B cell (primary cell): ENCODE data around the gene HTRA1. TPM values are rescaled to one million over a fixed set of nuclear protein-coding genes. Genes with fewer than 3 reads are reported as not detected.

Experiments
- ATAC-seq: fragments of 200-7000 bp; cut with Tn5 transposase; one replicate; pipeline ENCODE4 v1.10.0; 2021; ENCODE audit warnings: low read depth, mild to moderate bottlenecking, moderate number of reproducible peaks, moderate library complexity
- CTCF ChIA-PET: fragments of 350-600 bp; sonication (Branson Sonifier 250); formaldehyde crosslinking; loops from one replicate; lab custom pipeline; 2021; ENCODE audit warnings: antibody characterized with exemption, inconsistent platforms; lab: Charles Lee
- POLR2A ChIA-PET: fragments of 350-600 bp; sonication (Branson Sonifier 250); formaldehyde crosslinking; loops from one replicate; lab custom pipeline; 2021; ENCODE audit warnings: antibody characterized with exemption; lab: Charles Lee
- DNase-seq: peaks from one replicate; pipeline ENCODE4 v3.0.0; 2013
- H2AFZ ChIP-seq: 2 replicates; pipeline ENCODE4 v1.6.1; 2012; ENCODE audit warnings: mild to moderate bottlenecking, low read depth, low read length; ENCODE audit not compliant: insufficient read depth, poor library complexity, severe bottlenecking
- H3K27ac ChIP-seq, 2 donors: 1 replicate in 1 of 2; 2 replicates in 1 of 2; pipeline ENCODE4 v1.5.1; 2012 to 2013; ENCODE audit warnings: low read length in 2 of 2, mild to moderate bottlenecking in 2 of 2, moderate library complexity in 1 of 2
- H3K27me3 ChIP-seq, 4 experiments: fragments of 200-600 bp in 1 of 4; sonication (generic) in 1 of 4; replicated peaks in 1 of 4; 1 replicate in 2 of 4; 2 replicates in 2 of 4; pipeline versions ENCODE4 v1.6.1 to v1.7.0; 2013 to 2016; ENCODE audit warnings: low read length in 3 of 4, mild to moderate bottlenecking in 2 of 4, mixed read lengths in 1 of 4, moderate library complexity in 1 of 4; ENCODE audit not compliant: insufficient read depth in 4 of 4, control insufficient read depth in 3 of 4; ENCODE audit errors: control extremely low read depth in 1 of 4
- H3K36me3 ChIP-seq, 2 experiments: replicated peaks in 1 of 2; 1 replicate in 1 of 2; 2 replicates in 1 of 2; pipeline versions ENCODE4 v1.6.1 to v1.7.1; 2013; ENCODE audit warnings: low read length in 1 of 2; ENCODE audit not compliant: insufficient read depth in 2 of 2, control insufficient read depth in 1 of 2; ENCODE audit errors: control extremely low read depth in 1 of 2, extremely low read depth in 1 of 2
- H3K4me1 ChIP-seq, 2 donors: fragments of 200-600 bp in 1 of 2; sonication (generic) in 1 of 2; 1 replicate in 1 of 2; 2 replicates in 1 of 2; pipeline versions ENCODE4 v1.5.1 to v1.6.1; 2013 to 2017; ENCODE audit warnings: low read length in 2 of 2; ENCODE audit not compliant: control insufficient read depth in 2 of 2, insufficient read depth in 2 of 2
- H3K4me2 ChIP-seq: replicated peaks from 2 replicates; pipeline ENCODE3; 2012; ENCODE audit warnings: mild to moderate bottlenecking, low read depth, low read length; ENCODE audit not compliant: poor library complexity, severe bottlenecking
- H3K4me3 ChIP-seq, 5 experiments: fragments of 200-600 bp in 1 of 5; sonication (generic) in 1 of 5; 1 replicate in 3 of 5; 2 replicates in 2 of 5; pipeline versions ENCODE4 v1.5.1 to v1.7.0; 2011 to 2016; ENCODE audit warnings: low read length in 4 of 5, mild to moderate bottlenecking in 4 of 5, low read depth in 2 of 5, control low read depth in 1 of 5, moderate library complexity in 1 of 5; ENCODE audit not compliant: insufficient read depth in 1 of 5; ENCODE audit errors: control extremely low read depth in 1 of 5, extremely low read depth in 1 of 5
- H3K79me2 ChIP-seq: fragments of 200-600 bp; sonication (generic); one replicate; pipeline ENCODE4 v1.6.0; 2016; ENCODE audit warnings: low read length; ENCODE audit not compliant: control insufficient read depth, insufficient read depth
- H3K9ac ChIP-seq: fragments of 200-600 bp; sonication (generic); 2 replicates; pipeline ENCODE4 v1.6.1; 2017; ENCODE audit warnings: mild to moderate bottlenecking, low read length, moderate library complexity
- H3K9me3 ChIP-seq, 3 donors: one replicate each; pipeline versions ENCODE4 v1.6.1 to v1.7.1; 2013; ENCODE audit warnings: low read length in 2 of 3; ENCODE audit not compliant: control insufficient read depth in 2 of 3, insufficient read depth in 1 of 3; ENCODE audit errors: control extremely low read depth in 1 of 3
- H4K20me1 ChIP-seq: 2 replicates; pipeline ENCODE4 v1.6.0; 2012; ENCODE audit warnings: mild to moderate bottlenecking, low read length; ENCODE audit not compliant: insufficient read depth, control insufficient read depth, poor library complexity, severe bottlenecking
- H3K27ac Mint-ChIP-seq: one replicate; pipeline ENCODE4 v1.8.0; 2021; ENCODE audit warnings: mixed read lengths
- H3K27me3 Mint-ChIP-seq: one replicate; pipeline ENCODE4 v1.8.0; 2021; ENCODE audit warnings: mixed read lengths
- H3K4me1 Mint-ChIP-seq: one replicate; pipeline ENCODE4 v1.8.0; 2021; ENCODE audit warnings: mixed read lengths
- H3K4me3 Mint-ChIP-seq: one replicate; pipeline ENCODE4 v1.8.0; 2021; ENCODE audit warnings: mixed read lengths
- H3K9me3 Mint-ChIP-seq: one replicate; pipeline ENCODE4 v1.8.0; 2022; ENCODE audit warnings: mixed read lengths; ENCODE audit not compliant: insufficient read depth
- EZH2 ChIP-seq: IDR thresholded peaks from 2 replicates; pipeline ENCODE4 v1.6.1; 2012; ENCODE audit warnings: borderline replicate concordance, low read depth, mild to moderate bottlenecking, moderate library complexity, low read length; ENCODE audit not compliant: insufficient read depth, poor library complexity, severe bottlenecking
- WGBS: methylation state at CpG from one replicate; pipeline ENCODE4 v1.1.5; 2013; ENCODE audit warnings: missing lambda C conversion rate; ENCODE audit not compliant: insufficient coverage; 5-methylcytosine and 5-hydroxymethylcytosine counted together
- intact Hi-C: fragments of 100-400 bp; cut with micrococcal nuclease; formaldehyde crosslinking; loops from one replicate; pipeline ENCODE4 v1.10.0; 2022
- polyA plus RNA-seq: library from polyadenylated mRNA; depleted of rRNA; stranded (reverse); fragments of >200 nt; gene quantifications from 2 replicates; pipeline ENCODE4 v1.2.3, GENCODE V29; 2012
- total RNA-seq, 2 donors: library from RNA; stranded (reverse); fragments of 120-200 nt in 1 of 2; gene quantifications; 1 replicate in 1 of 2; 2 replicates in 1 of 2; pipeline versions ENCODE4 v1.2.3 to v1.2.4, GENCODE V29; 2013 to 2022
- TF ChIP-seq, protein P1 (sequence below): fragments of 200-600 bp; IDR thresholded peaks from one replicate; pipeline ENCODE4 v1.8.0; 2022; ENCODE audit warnings: antibody characterized with exemption, mild to moderate bottlenecking

The HTRA1 gene
- total and polyA plus RNA-seq, 2 donors (not counting 1 experiment from before 2014, with no cell fraction given), result not detected

GRCh38 chr10:122543676-122544445 lies 82.5 kb downstream of the HTRA1 start:
- Mint-ChIP-seq H3K4me1 (peaks cover 2% of the 10 kb centered on the region), H3K4me3 (no peak overlapping the region), H3K27me3 (peaks cover 31% of the 10 kb centered on the region), H3K9me3 (no peaks in the 10 kb centered on the region), H3K27ac (no peak overlapping the region)
- Histone ChIP-seq H3K27ac (no peak overlapping the region), H3K9me3 (no peaks in the 10 kb centered on the region), H3K79me2 (no peaks in the 10 kb centered on the region), H3K9ac (no peak overlapping the region), H3K4me1 (no peaks in the 10 kb centered on the region), H3K4me3 (no peak overlapping the region), H3K27me3 (no peaks in the 10 kb centered on the region), H2AFZ (no peak overlapping the region), H3K4me2 (no peak overlapping the region), H4K20me1 (no peaks in the 10 kb centered on the region), H3K36me3 (no peaks in the 10 kb centered on the region)
- CTCF ChIA-PET, result no interaction called here
- ATAC-seq, result no peak
- POLR2A ChIA-PET, result no interaction called here
- no peak for DNase-seq
- no peak for TF ChIP-seq EZH2
- TF ChIP-seq, protein P1, sequence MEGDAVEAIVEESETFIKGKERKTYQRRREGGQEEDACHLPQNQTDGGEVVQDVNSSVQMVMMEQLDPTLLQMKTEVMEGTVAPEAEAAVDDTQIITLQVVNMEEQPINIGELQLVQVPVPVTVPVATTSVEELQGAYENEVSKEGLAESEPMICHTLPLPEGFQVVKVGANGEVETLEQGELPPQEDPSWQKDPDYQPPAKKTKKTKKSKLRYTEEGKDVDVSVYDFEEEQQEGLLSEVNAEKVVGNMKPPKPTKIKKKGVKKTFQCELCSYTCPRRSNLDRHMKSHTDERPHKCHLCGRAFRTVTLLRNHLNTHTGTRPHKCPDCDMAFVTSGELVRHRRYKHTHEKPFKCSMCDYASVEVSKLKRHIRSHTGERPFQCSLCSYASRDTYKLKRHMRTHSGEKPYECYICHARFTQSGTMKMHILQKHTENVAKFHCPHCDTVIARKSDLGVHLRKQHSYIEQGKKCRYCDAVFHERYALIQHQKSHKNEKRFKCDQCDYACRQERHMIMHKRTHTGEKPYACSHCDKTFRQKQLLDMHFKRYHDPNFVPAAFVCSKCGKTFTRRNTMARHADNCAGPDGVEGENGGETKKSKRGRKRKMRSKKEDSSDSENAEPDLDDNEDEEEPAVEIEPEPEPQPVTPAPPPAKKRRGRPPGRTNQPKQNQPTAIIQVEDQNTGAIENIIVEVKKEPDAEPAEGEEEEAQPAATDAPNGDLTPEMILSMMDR, result no peak
- WGBS, result 88% methylated on average over 10 of the region's 10 CpGs
- intact Hi-C loops, result no loop called here

DNA sequence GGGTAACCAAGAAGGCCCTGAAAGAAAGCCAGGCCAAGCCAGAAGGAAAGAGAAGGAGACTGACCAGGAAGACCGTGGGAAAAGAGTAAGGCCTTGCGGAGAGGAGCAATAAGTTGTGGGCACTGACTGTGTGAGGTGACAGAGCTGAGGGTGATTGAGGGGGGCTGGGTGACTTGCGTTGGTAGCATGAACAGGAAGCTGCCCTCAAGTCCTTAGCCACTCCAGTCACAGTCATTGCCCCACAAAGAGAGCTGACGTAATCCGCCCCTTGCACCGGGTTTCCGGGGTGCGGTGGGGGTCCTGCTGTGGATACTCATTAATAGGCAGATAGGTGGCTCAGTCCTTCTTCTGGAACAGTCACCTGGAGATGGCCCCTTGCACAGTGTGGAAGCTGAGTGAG lies 83.1 kb downstream of the HTRA1 start:
- Histone ChIP-seq H3K9ac (no peak overlapping the region), H3K4me2 (no peak overlapping the region), H3K79me2 (no peaks in the 10 kb centered on the region), H3K27me3 (no peaks in the 10 kb centered on the region), H2AFZ (no peak overlapping the region), H3K9me3 (no peaks in the 10 kb centered on the region), H3K4me3 (no peak overlapping the region), H4K20me1 (no peaks in the 10 kb centered on the region), H3K4me1 (no peaks in the 10 kb centered on the region), H3K36me3 (no peaks in the 10 kb centered on the region), H3K27ac (no peak overlapping the region)
- no peak for DNase-seq
- CTCF ChIA-PET, result no interaction called here
- no peak for ATAC-seq
- Mint-ChIP-seq H3K4me3 (no peak overlapping the region), H3K27me3 (peaks cover 29% of the 10 kb centered on the region), H3K27ac (no peak overlapping the region), H3K4me1 (peaks cover 2% of the 10 kb centered on the region), H3K9me3 (no peaks in the 10 kb centered on the region)
- WGBS, result 95% methylated on average over 7 of the region's 8 CpGs
- POLR2A ChIA-PET, result no interaction called here
- intact Hi-C loops, result no loop called here
- TF ChIP-seq, protein P1, result no peak
- TF ChIP-seq EZH2, result no peak
